H9 (cell line): ENCODE results near the gene HORMAD2. TPM values are rescaled to one million over a fixed set of nuclear protein-coding genes. Genes with fewer than 3 reads are reported as not detected.

Experiments used
- DNase-seq: peaks from one replicate; pipeline ENCODE4 v3.0.0-alpha.2; 2017
- H2AFZ ChIP-seq: one replicate; pipeline ENCODE4 v1.6.1; 2013; ENCODE audit warnings: mild to moderate bottlenecking, low read length, control low read depth, moderate library complexity
- H2AK5ac ChIP-seq: 2 replicates; pipeline ENCODE4 v1.6.1; 2013; ENCODE audit warnings: low read length, control low read depth, mixed read lengths; ENCODE audit not compliant: insufficient read length
- H2BK120ac ChIP-seq: one replicate; pipeline ENCODE4 v1.6.1; 2013; ENCODE audit warnings: low read depth, mild to moderate bottlenecking, low read length, control low read depth, inconsistent platforms; ENCODE audit not compliant: poor library complexity, severe bottlenecking
- H2BK12ac ChIP-seq: 2 replicates; pipeline ENCODE4 v1.6.1; 2013; ENCODE audit warnings: low read length, control low read depth, mixed read lengths, low read depth; ENCODE audit not compliant: insufficient read length
- H2BK15ac ChIP-seq: 2 replicates; pipeline ENCODE4 v1.6.1; 2013; ENCODE audit warnings: low read depth, low read length, control low read depth
- H2BK20ac ChIP-seq: one replicate; pipeline ENCODE4 v1.6.1; 2013; ENCODE audit warnings: low read depth, mild to moderate bottlenecking, low read length, control low read depth, inconsistent platforms; ENCODE audit not compliant: poor library complexity, severe bottlenecking
- H2BK5ac ChIP-seq: 2 replicates; pipeline ENCODE4 v1.6.1; 2013; ENCODE audit warnings: low read length, control low read depth, mixed read lengths; ENCODE audit not compliant: insufficient read length
- H3K14ac ChIP-seq: 2 replicates; pipeline ENCODE4 v1.6.1; 2013; ENCODE audit warnings: low read length, control low read depth; ENCODE audit not compliant: insufficient read depth
- H3K18ac ChIP-seq: 2 replicates; pipeline ENCODE4 v1.6.1; 2013; ENCODE audit warnings: low read depth, mild to moderate bottlenecking, mixed read lengths, low read length, control low read depth; ENCODE audit not compliant: insufficient read length
- H3K23ac ChIP-seq: 2 replicates; pipeline ENCODE4 v1.6.1; 2013; ENCODE audit warnings: low read length, control low read depth, mixed read lengths, low read depth; ENCODE audit not compliant: insufficient read length
- H3K23me2 ChIP-seq: 2 replicates; pipeline ENCODE4 v1.6.1; 2013; ENCODE audit warnings: low read depth, mild to moderate bottlenecking, mixed read lengths, low read length, control low read depth; ENCODE audit not compliant: insufficient read length, poor library complexity, severe bottlenecking
- H3K27ac ChIP-seq: 2 replicates; pipeline ENCODE4 v1.5.1; 2013; ENCODE audit warnings: low read length, control low read depth, mixed read lengths, low read depth; ENCODE audit not compliant: insufficient read length
- H3K27me3 ChIP-seq: 2 replicates; pipeline ENCODE4 v1.6.1; 2013; ENCODE audit warnings: low read length, control low read depth, inconsistent platforms; ENCODE audit not compliant: insufficient read depth
- H3K4ac ChIP-seq: 2 replicates; pipeline ENCODE4 v1.6.1; 2013; ENCODE audit warnings: low read depth, mild to moderate bottlenecking, control low read depth, inconsistent platforms, low read length, moderate library complexity
- H3K4me1 ChIP-seq: 2 replicates; pipeline ENCODE4 v1.6.1; 2013; ENCODE audit warnings: low read length, control low read depth, inconsistent platforms; ENCODE audit not compliant: insufficient read depth
- H3K4me2 ChIP-seq: 2 replicates; pipeline ENCODE4 v1.6.1; 2013; ENCODE audit warnings: low read length, control low read depth, mixed read lengths; ENCODE audit not compliant: insufficient read length, insufficient read depth
- H3K56ac ChIP-seq: 2 replicates; pipeline ENCODE4 v1.6.1; 2013; ENCODE audit warnings: low read depth, mild to moderate bottlenecking, mixed read lengths, low read length, control low read depth; ENCODE audit not compliant: insufficient read length
- H3K79me1 ChIP-seq: 2 replicates; pipeline ENCODE4 v1.6.1; 2013; ENCODE audit warnings: low read depth, mild to moderate bottlenecking, moderate library complexity, low read length, control low read depth, inconsistent platforms; ENCODE audit not compliant: insufficient read depth, poor library complexity, severe bottlenecking
- H3K79me2 ChIP-seq: 2 replicates; pipeline ENCODE4 v1.6.1; 2013; ENCODE audit warnings: low read length, control low read depth, inconsistent platforms; ENCODE audit not compliant: insufficient read depth
- H3K9ac ChIP-seq: 2 replicates; pipeline ENCODE4 v1.6.1; 2013; ENCODE audit warnings: low read length, control low read depth, mixed read lengths; ENCODE audit not compliant: insufficient read length; ENCODE audit errors: extremely low read depth
- H3K9me3 ChIP-seq: one replicate; pipeline ENCODE4 v1.6.1; 2013; ENCODE audit warnings: low read depth, low read length, inconsistent platforms; ENCODE audit not compliant: control insufficient read depth
- H3T11ph ChIP-seq: one replicate; pipeline ENCODE4 v1.6.1; 2013; ENCODE audit warnings: mild to moderate bottlenecking, low read length, control low read depth, inconsistent platforms
- H4K20me1 ChIP-seq: one replicate; pipeline ENCODE4 v1.6.1; 2013; ENCODE audit not compliant: control insufficient read depth, insufficient read length, insufficient read depth
- H4K5ac ChIP-seq: 2 replicates; pipeline ENCODE4 v1.6.1; 2013; ENCODE audit warnings: low read depth, mild to moderate bottlenecking, mixed read lengths, low read length, control low read depth; ENCODE audit not compliant: insufficient read length
- H4K8ac ChIP-seq: replicated peaks from 2 replicates; pipeline ENCODE4 v1.6.1; 2013; ENCODE audit warnings: low read length, control low read depth, mixed read lengths, low read depth; ENCODE audit not compliant: insufficient read length
- H4K91ac ChIP-seq: 2 replicates; pipeline ENCODE4 v1.6.1; 2013; ENCODE audit warnings: low read depth, mild to moderate bottlenecking, moderate library complexity, mixed read lengths, low read length, control low read depth; ENCODE audit not compliant: insufficient read length
- H3K27ac Mint-ChIP-seq, 3 experiments: 2 replicates in 2 of 3; 3 replicates in 1 of 3; pipeline ENCODE4 v1.8.0; 2020 to 2021; ENCODE audit warnings: mixed read lengths in 3 of 3, mild to moderate bottlenecking in 1 of 3, moderate library complexity in 1 of 3
- H3K27me3 Mint-ChIP-seq: 2 replicates; pipeline ENCODE4 v1.8.0; 2021; ENCODE audit warnings: low read depth, mild to moderate bottlenecking, moderate library complexity, mixed read lengths
- H3K36me3 Mint-ChIP-seq, 3 experiments: 2 replicates in 2 of 3; 3 replicates in 1 of 3; pipeline ENCODE4 v1.8.0; 2020 to 2021; ENCODE audit warnings: low read depth in 3 of 3, mixed read lengths in 3 of 3; ENCODE audit not compliant: insufficient read depth in 1 of 3
- H3K4me1 Mint-ChIP-seq, 2 experiments: 2 replicates each; pipeline ENCODE4 v1.8.0; 2020; ENCODE audit warnings: mixed read lengths in 2 of 2
- H3K4me3 Mint-ChIP-seq, 2 experiments: 2 replicates in 1 of 2; 3 replicates in 1 of 2; pipeline ENCODE4 v1.8.0; 2020 to 2021; ENCODE audit warnings: mild to moderate bottlenecking in 2 of 2, mixed read lengths in 2 of 2, moderate library complexity in 1 of 2
- H3K9me3 Mint-ChIP-seq, 2 experiments: 2 replicates in 1 of 2; 3 replicates in 1 of 2; pipeline ENCODE4 v1.8.0; 2020; ENCODE audit warnings: mild to moderate bottlenecking in 2 of 2, mixed read lengths in 2 of 2, moderate library complexity in 1 of 2
- CTCF ChIP-seq: fragments of 200-600 bp; sonication (generic); conservative IDR thresholded peaks from 3 replicates; pipeline ENCODE4 v1.8.0; 2021; ENCODE audit warnings: antibody characterized with exemption, mild to moderate bottlenecking
- WGBS: extraction: QIAGEN DNeasy Blood & Tissue Kit; methylation state at CpG from one replicate; pipeline ENCODE4 v1.1.7; 2013; ENCODE audit warnings: missing lambda C conversion rate, low lambda C conversion rate, mixed read lengths; ENCODE audit not compliant: insufficient read length; ENCODE audit errors: extremely low coverage; 5-methylcytosine and 5-hydroxymethylcytosine counted together
- total RNA-seq: library from RNA; stranded (reverse); gene quantifications from 2 replicates; pipeline ENCODE4 v1.2.1, GENCODE V29; 2021

The HORMAD2 gene
- total RNA-seq, 1 experiment from 2014 or later = not detected

GRCh38 chr22:30046716-30047363 lies 33.4 kb upstream of the HORMAD2 start:
- no peak overlapping the region for H3K23ac ChIP-seq
- no peaks in the 10 kb centered on the region for H3K9me3 Mint-ChIP-seq
- H2AK5ac ChIP-seq = no peak overlapping the region
- H3K23me2 ChIP-seq = no peaks in the 10 kb centered on the region
- no peak overlapping the region for H3K9ac ChIP-seq
- H3K27me3 ChIP-seq = no peaks in the 10 kb centered on the region
- no peak overlapping the region for H2AFZ ChIP-seq
- H3K36me3 Mint-ChIP-seq = no peaks in the 10 kb centered on the region
- no peaks in the 10 kb centered on the region for H3K79me2 ChIP-seq
- no peak overlapping the region for H2BK120ac ChIP-seq
- H4K91ac ChIP-seq = no peak overlapping the region
- H4K20me1 ChIP-seq = no peaks in the 10 kb centered on the region
- H3K4me2 ChIP-seq = no peak overlapping the region
- H2BK20ac ChIP-seq = no peak overlapping the region
- no peaks in the 10 kb centered on the region for H3K4me1 Mint-ChIP-seq
- no peak overlapping the region for H2BK12ac ChIP-seq
- H2BK15ac ChIP-seq = no peak overlapping the region
- no peak overlapping the region for H3T11ph ChIP-seq
- H3K14ac ChIP-seq = no peak overlapping the region
- no peaks in the 10 kb centered on the region for H3K79me1 ChIP-seq
- no peak overlapping the region for H3K56ac ChIP-seq
- H3K4ac ChIP-seq = no peak overlapping the region
- H4K5ac ChIP-seq = no peak overlapping the region
- no peak overlapping the region for H3K27ac Mint-ChIP-seq
- no peak overlapping the region for H3K4me3 Mint-ChIP-seq
- TF ChIP-seq CTCF = no peak
- H3K4me1 ChIP-seq = no peaks in the 10 kb centered on the region
- H3K18ac ChIP-seq = no peak overlapping the region
- DNase-seq = no peak
- no peak overlapping the region for H2BK5ac ChIP-seq
- H3K9me3 ChIP-seq = no peaks in the 10 kb centered on the region
- no CpG with 5 or more reads among the region's 15 CpGs for WGBS
- H4K8ac ChIP-seq = no peak overlapping the region
- no peak overlapping the region for H3K27ac ChIP-seq
- no peaks in the 10 kb centered on the region for H3K27me3 Mint-ChIP-seq
